ENCODE measurements around the gene SND1. TPM values are rescaled to one million over a fixed set of nuclear protein-coding genes. Genes with fewer than 3 reads are reported as not detected.
A peak's percentile ranks its signal among the peaks of the same experiment; 100 is the strongest.

SND1 gene
- total RNA-seq, 2 donors from 2014 or later, result 146 to 155 TPM

DNA sequence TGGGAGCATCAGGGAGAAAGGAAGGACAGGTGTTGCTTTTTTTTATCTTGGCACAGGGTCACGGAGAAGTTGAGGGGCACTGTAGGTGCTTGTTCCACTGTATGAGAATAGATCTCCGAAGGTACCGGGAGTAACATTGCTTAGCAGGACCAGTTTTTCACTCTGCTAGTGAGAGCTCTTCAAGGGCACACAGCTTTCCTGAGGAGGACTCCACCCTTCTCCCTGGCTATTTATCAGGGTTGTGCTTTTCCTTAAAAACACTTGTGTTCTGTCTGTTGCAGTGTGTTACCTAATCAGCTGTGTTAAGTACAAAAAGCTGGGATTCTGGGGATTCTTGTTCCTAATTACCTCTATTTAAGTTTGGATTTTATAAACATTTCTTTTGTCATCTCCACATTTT lies 160.5 kb downstream of the SND1 start:
- intact Hi-C loops (cut with DNase I), result no loop called here
- Histone ChIP-seq H3K27ac (no peak overlapping the region), H3K27me3 (no peaks in the 10 kb centered on the region), H3K9me3 (no peaks in the 10 kb centered on the region), H3K36me3 (replicated peaks in 1 of 2; ENCODE audit: insufficient read depth in 1 of 2, low read depth in 2 of 2) (peaks cover 0 to 1% of the 10 kb centered on the region in 2 donors), H3K4me3 (no peak overlapping the region), H3K4me1 (peaks cover 37% of the 10 kb centered on the region)
- WGBS, 2 donors, result 43 to 50% methylated on average over 3 of the region's 3 CpGs
- DNase-seq (no peak), ATAC-seq (no peak)
- TF ChIP-seq, protein P1, sequence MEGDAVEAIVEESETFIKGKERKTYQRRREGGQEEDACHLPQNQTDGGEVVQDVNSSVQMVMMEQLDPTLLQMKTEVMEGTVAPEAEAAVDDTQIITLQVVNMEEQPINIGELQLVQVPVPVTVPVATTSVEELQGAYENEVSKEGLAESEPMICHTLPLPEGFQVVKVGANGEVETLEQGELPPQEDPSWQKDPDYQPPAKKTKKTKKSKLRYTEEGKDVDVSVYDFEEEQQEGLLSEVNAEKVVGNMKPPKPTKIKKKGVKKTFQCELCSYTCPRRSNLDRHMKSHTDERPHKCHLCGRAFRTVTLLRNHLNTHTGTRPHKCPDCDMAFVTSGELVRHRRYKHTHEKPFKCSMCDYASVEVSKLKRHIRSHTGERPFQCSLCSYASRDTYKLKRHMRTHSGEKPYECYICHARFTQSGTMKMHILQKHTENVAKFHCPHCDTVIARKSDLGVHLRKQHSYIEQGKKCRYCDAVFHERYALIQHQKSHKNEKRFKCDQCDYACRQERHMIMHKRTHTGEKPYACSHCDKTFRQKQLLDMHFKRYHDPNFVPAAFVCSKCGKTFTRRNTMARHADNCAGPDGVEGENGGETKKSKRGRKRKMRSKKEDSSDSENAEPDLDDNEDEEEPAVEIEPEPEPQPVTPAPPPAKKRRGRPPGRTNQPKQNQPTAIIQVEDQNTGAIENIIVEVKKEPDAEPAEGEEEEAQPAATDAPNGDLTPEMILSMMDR (IDR thresholded peaks at IDR 0.05), result no peak
- no peak for TF ChIP-seq POLR2A (IDR thresholded peaks at IDR 0.05)

- intact Hi-C loops (cut with DNase I), result no loop called here
- Histone ChIP-seq H3K4me1 (peaks cover 37% of the 10 kb centered on the region), H3K4me3 (no peak overlapping the region), H3K27me3 (no peaks in the 10 kb centered on the region), H3K9me3 (no peaks in the 10 kb centered on the region), H3K27ac (no peak overlapping the region), H3K36me3 (replicated peaks in 1 of 2; ENCODE audit: insufficient read depth in 1 of 2, low read depth in 2 of 2) (no peaks in the 10 kb centered on the region)
- ATAC-seq (no peak), DNase-seq (no peak)
- WGBS, 2 donors, result 72 to 88% methylated on average over 4 of the region's 4 CpGs
- no peak for TF ChIP-seq POLR2A (IDR thresholded peaks at IDR 0.05)
- TF ChIP-seq, protein P1 (IDR thresholded peaks at IDR 0.05), result no peak
Measured at GRCh38 chr7:127813991-127814541, 162.1 kb downstream of the SND1 start.

- DNase-seq (no peak), ATAC-seq (no peak)
- no peak for TF ChIP-seq POLR2A (IDR thresholded peaks at IDR 0.05)
- TF ChIP-seq, protein P1 (IDR thresholded peaks at IDR 0.05), result no peak
- Histone ChIP-seq H3K9me3 (no peaks in the 10 kb centered on the region), H3K4me1 (peaks cover 37% of the 10 kb centered on the region), H3K36me3 (replicated peaks in 1 of 2; ENCODE audit: insufficient read depth in 1 of 2, low read depth in 2 of 2) (no peaks in the 10 kb centered on the region), H3K4me3 (no peak overlapping the region), H3K27me3 (no peaks in the 10 kb centered on the region), H3K27ac (peak overlapping the region in 1 of 4 donors; percentile 18)
- intact Hi-C loops (cut with DNase I), result no loop called here
- 63 to 73% methylated on average over 3 of the region's 3 CpGs for WGBS, 2 donors
Measured at GRCh38 chr7:127815631-127816145, 163.7 kb downstream of the SND1 start.

GRCh38 chr7:127816354-127817190 lies 164.6 kb downstream of the SND1 start:
- Histone ChIP-seq H3K9me3 (no peaks in the 10 kb centered on the region), H3K27ac (peak overlapping the region in 1 of 4 donors; percentile 18), H3K27me3 (no peaks in the 10 kb centered on the region), H3K4me3 (no peak overlapping the region), H3K36me3 (replicated peaks in 1 of 2; ENCODE audit: insufficient read depth in 1 of 2, low read depth in 2 of 2) (no peaks in the 10 kb centered on the region), H3K4me1 (peaks cover 37% of the 10 kb centered on the region)
- intact Hi-C loops (cut with DNase I), result no loop called here
- no peak for DNase-seq
- TF ChIP-seq POLR2A (IDR thresholded peaks at IDR 0.05), result no peak
- TF ChIP-seq, protein P1 (IDR thresholded peaks at IDR 0.05), result no peak
- peak; percentile 63 for ATAC-seq
- WGBS, 2 donors, result 51 to 57% methylated on average over 5 of the region's 5 CpGs

All from body of pancreas (tissue), 4 donors.